GM12878 (cell line): ENCODE data around the gene GALNT17. TPM values are rescaled to one million over a fixed set of nuclear protein-coding genes. Genes with fewer than 3 reads are reported as not detected.

Experiments used
- ATAC-seq: fragments of 200-7000 bp; cut with Tn5 transposase; 3 replicates; pipeline ENCODE4 v1.9.1; 2020; ENCODE audit warnings: mild to moderate bottlenecking, moderate library complexity
- BruUV-seq: library from RNA; stranded (reverse); fragments of 400-500 nt; replicated peaks from 2 replicates; lab custom pipeline; 2021; lab: Mats Ljungman, UMichigan
- CTCF ChIA-PET: fragments of 300-600 bp; sonication (Branson Sonifier 250); formaldehyde crosslinking; extraction: SDS; loops from one replicate; lab custom pipeline; 2021; ENCODE audit warnings: inconsistent platforms; lab: Yijun Ruan, JAX
- POLR2A ChIA-PET: fragments of 350-600 bp; formaldehyde crosslinking; extraction: SDS; loops from one replicate; lab custom pipeline; 2021; ENCODE audit warnings: inconsistent platforms; lab: Charles Lee
- RAD21 ChIA-PET: fragments of 300-600 bp; sonication (Branson Sonifier 250); formaldehyde crosslinking; loops from one replicate; lab custom pipeline; 2023; ENCODE audit warnings: antibody characterized with exemption; ENCODE audit not compliant: unreplicated experiment; lab: Charles Lee
- SMC1A ChIA-PET: fragments of 300-600 bp; sonication (Branson Sonifier 250); formaldehyde crosslinking; loops from one replicate; lab custom pipeline; 2023; ENCODE audit not compliant: unreplicated experiment, uncharacterized antibody; lab: Charles Lee
- DNase-seq: peaks from one replicate; pipeline ENCODE4 v3.0.0-alpha.2; 2011; ENCODE audit warnings: low read depth, low spot score
- FAIRE-seq: peaks from 3 replicates; lab custom pipeline; 2011; peaks lifted over from hg19 to GRCh38; lab: Jason Lieb, UNC
- H2AFZ ChIP-seq: 2 replicates; pipeline ENCODE4 v1.6.0; 2011; ENCODE audit warnings: low read depth, low read length, control low read depth; ENCODE audit not compliant: control insufficient read depth
- H3K27ac ChIP-seq: 2 replicates; pipeline ENCODE4 v1.5.1; 2011; ENCODE audit warnings: control low read depth; ENCODE audit not compliant: control insufficient read depth, insufficient read depth
- H3K27me3 ChIP-seq, 2 experiments: replicated peaks in 1 of 2; 2 replicates each; pipeline versions ENCODE4 v1.6.0 to v1.6.1; 2011; ENCODE audit warnings: low read length in 1 of 2; ENCODE audit not compliant: control insufficient read depth in 2 of 2, insufficient read depth in 2 of 2
- H3K36me3 ChIP-seq, 2 experiments: 2 replicates each; pipeline ENCODE4 v1.5.1; 2011; ENCODE audit warnings: low read length in 1 of 2; ENCODE audit not compliant: control insufficient read depth in 2 of 2, insufficient read depth in 2 of 2
- H3K4me1 ChIP-seq: 2 replicates; pipeline ENCODE4 v1.6.1; 2011; ENCODE audit warnings: mild to moderate bottlenecking, low read length, moderate library complexity, mixed read lengths; ENCODE audit not compliant: control insufficient read depth, insufficient read depth
- H3K4me2 ChIP-seq: 2 replicates; pipeline ENCODE4 v1.6.0; 2011; ENCODE audit warnings: control low read depth; ENCODE audit not compliant: control insufficient read depth, insufficient read depth
- H3K4me3 ChIP-seq: fragments of 200-600 bp; sonication (generic); 2 replicates; pipeline ENCODE4 v1.5.1; 2016
- H3K79me2 ChIP-seq: 2 replicates; pipeline ENCODE4 v1.6.0; 2011; ENCODE audit warnings: low read length; ENCODE audit not compliant: control insufficient read depth, insufficient read depth
- H3K9ac ChIP-seq: 2 replicates; pipeline ENCODE4 v1.8.0; 2011; ENCODE audit warnings: low read length, control low read depth, mixed read lengths; ENCODE audit not compliant: control insufficient read depth, insufficient read depth
- H3K9me3 ChIP-seq: replicated peaks from 3 replicates; pipeline ENCODE4 v1.5.1; 2011; ENCODE audit warnings: mild to moderate bottlenecking, low read length; ENCODE audit not compliant: control insufficient read depth, insufficient read depth
- H4K20me1 ChIP-seq: 2 replicates; pipeline ENCODE4 v1.6.0; 2011; ENCODE audit not compliant: control insufficient read depth, insufficient read depth
- CREM ChIP-seq: IDR thresholded peaks from 2 replicates; pipeline ENCODE4 v1.6.1; 2014; ENCODE audit warnings: antibody characterized with exemption, low read depth
- EZH2 ChIP-seq: IDR thresholded peaks from 2 replicates; pipeline ENCODE4 v1.6.1; 2012; ENCODE audit warnings: low read depth, mild to moderate bottlenecking, control low read depth, inconsistent platforms, low read length, borderline replicate concordance; ENCODE audit not compliant: control insufficient read depth
- GATAD2B ChIP-seq: fragments of 450-650 bp; conservative IDR thresholded peaks from 2 replicates; pipeline ENCODE4 v1.6.1; 2017; ENCODE audit warnings: low read depth, mild to moderate bottlenecking, moderate library complexity
- HDGF ChIP-seq: fragments of 450-650 bp; IDR thresholded peaks from 2 replicates; pipeline ENCODE4 v1.6.1; 2016; ENCODE audit warnings: antibody characterized with exemption
- MTA2 ChIP-seq: fragments of 450-650 bp; IDR thresholded peaks from 2 replicates; pipeline ENCODE4 v1.6.1; 2016; ENCODE audit warnings: low read depth, mild to moderate bottlenecking, moderate library complexity
- MYB ChIP-seq: fragments of 150-350 bp; IDR thresholded peaks from 2 replicates; pipeline ENCODE4 v1.6.1; 2014; ENCODE audit warnings: mild to moderate bottlenecking, low read depth, low read length, borderline replicate concordance
- NFXL1 ChIP-seq: fragments of 450-650 bp; IDR thresholded peaks from 2 replicates; pipeline ENCODE4 v1.6.1; 2017; ENCODE audit warnings: antibody characterized with exemption, mild to moderate bottlenecking, borderline replicate concordance
- NFYB ChIP-seq: IDR thresholded peaks from 2 replicates; pipeline ENCODE4 v1.6.1; 2011; ENCODE audit warnings: low read depth, mild to moderate bottlenecking, low read length, improper control_type of control experiment, moderate library complexity; ENCODE audit not compliant: insufficient read depth
- STAT1 ChIP-seq: fragments of 450-650 bp; conservative IDR thresholded peaks from 2 replicates; pipeline ENCODE4 v1.6.1; 2014; ENCODE audit warnings: antibody characterized with exemption, mild to moderate bottlenecking
- TARDBP ChIP-seq: IDR thresholded peaks from 2 replicates; pipeline ENCODE4 v1.6.1; 2016; ENCODE audit warnings: borderline replicate concordance
- TBL1XR1 ChIP-seq: IDR thresholded peaks from 2 replicates; pipeline ENCODE4 v1.6.1; 2012; ENCODE audit warnings: low read depth, low read length, improper control_type of control experiment
- WGBS: methylation state at CpG from one replicate; pipeline ENCODE4 v1.1.6; 2016; ENCODE audit warnings: low lambda C conversion rate; ENCODE audit not compliant: insufficient replicate concordance, insufficient coverage; ENCODE audit errors: missing lambda C conversion rate; 5-methylcytosine and 5-hydroxymethylcytosine counted together
- in situ Hi-C: fragments of 300-500 bp; cut with MboI; formaldehyde crosslinking; loops from 9 replicates; pipeline ENCODE4 v1.14.3; 2018; ENCODE audit warnings: mixed read lengths
- intact Hi-C: fragments of 100-400 bp; cut with micrococcal nuclease; formaldehyde crosslinking; loops from one replicate; pipeline ENCODE4 v1.14.2; 2022; ENCODE audit not compliant: unreplicated experiment
- polyA plus RNA-seq, 11 experiments: library from polyadenylated mRNA; depleted of rRNA in 4 of 11; unstranded in 6 of 11; stranded (reverse) in 5 of 11; fragments of >200 nt; fragmentation: Nextera tagmentation in 4 of 11; fragmentation: Illumina TruSeq in 1 of 11; extraction: Ambion mirVana in 4 of 11; extraction: Trizol in 1 of 11; gene quantifications; 1 replicate in 1 of 11; 2 replicates in 10 of 11; pipeline versions ENCODE4 v1.2.1 to v1.2.3, GENCODE V29; 2011 to 2016; ENCODE audit warnings: inconsistent platforms in 2 of 11, missing spikeins in 2 of 11, low read depth in 1 of 11
- total RNA-seq, 4 experiments: library from RNA; depleted of rRNA in 3 of 4; stranded (reverse); fragments of >200 nt in 3 of 4; fragmentation: Illumina TruSeq in 1 of 4; extraction: Trizol in 1 of 4; gene quantifications; 2 replicates each; pipeline versions ENCODE4 v1.2.1 to v1.2.3, GENCODE V29; 2013 to 2021
- TF ChIP-seq, protein P1 (sequence below): fragments of 450-650 bp; IDR thresholded peaks from 2 replicates; pipeline ENCODE4 v1.6.1; 2017; ENCODE audit warnings: low read depth, mild to moderate bottlenecking, moderate library complexity
- TF ChIP-seq, protein P2 (sequence below): IDR thresholded peaks from 2 replicates; pipeline ENCODE4 v1.6.1; 2011; ENCODE audit warnings: borderline replicate concordance, low read depth, mild to moderate bottlenecking, moderate library complexity, mixed read lengths, low read length; ENCODE audit not compliant: insufficient read depth; ENCODE audit errors: extremely low read length

Gene GALNT17
- total and polyA plus RNA-seq, 10 of the 15 experiments (the other 5 are each of a cell fraction or from before 2014, with no cell fraction given) = 0.12 to 0.15 TPM; not detected in 8

DNA sequence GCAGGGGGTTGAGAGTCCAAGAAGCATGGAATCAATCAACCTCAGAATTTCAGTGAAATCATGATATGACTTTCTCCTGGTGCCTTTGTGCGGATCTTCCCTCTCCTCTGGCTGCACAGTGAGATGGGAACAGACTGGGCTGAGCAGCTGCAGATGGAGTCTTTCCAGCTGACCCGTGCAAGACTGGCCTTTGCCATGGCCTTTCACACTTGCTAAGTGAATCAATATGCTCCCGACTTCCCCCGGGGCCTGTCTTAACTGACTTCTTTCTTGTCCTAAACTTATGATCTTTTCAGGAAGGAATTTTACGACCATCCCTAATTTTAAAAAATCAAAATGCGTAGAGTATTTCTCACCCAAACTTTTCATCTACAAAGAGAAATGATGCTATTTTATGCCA, 469.9 kb downstream of the GALNT17 start (continued):
- TF ChIP-seq, protein P1, sequence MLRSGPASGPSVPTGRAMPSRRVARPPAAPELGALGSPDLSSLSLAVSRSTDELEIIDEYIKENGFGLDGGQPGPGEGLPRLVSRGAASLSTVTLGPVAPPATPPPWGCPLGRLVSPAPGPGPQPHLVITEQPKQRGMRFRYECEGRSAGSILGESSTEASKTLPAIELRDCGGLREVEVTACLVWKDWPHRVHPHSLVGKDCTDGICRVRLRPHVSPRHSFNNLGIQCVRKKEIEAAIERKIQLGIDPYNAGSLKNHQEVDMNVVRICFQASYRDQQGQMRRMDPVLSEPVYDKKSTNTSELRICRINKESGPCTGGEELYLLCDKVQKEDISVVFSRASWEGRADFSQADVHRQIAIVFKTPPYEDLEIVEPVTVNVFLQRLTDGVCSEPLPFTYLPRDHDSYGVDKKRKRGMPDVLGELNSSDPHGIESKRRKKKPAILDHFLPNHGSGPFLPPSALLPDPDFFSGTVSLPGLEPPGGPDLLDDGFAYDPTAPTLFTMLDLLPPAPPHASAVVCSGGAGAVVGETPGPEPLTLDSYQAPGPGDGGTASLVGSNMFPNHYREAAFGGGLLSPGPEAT = no peak
- TF ChIP-seq HDGF (no peak), MTA2 (no peak), TARDBP (no peak)

DNA sequence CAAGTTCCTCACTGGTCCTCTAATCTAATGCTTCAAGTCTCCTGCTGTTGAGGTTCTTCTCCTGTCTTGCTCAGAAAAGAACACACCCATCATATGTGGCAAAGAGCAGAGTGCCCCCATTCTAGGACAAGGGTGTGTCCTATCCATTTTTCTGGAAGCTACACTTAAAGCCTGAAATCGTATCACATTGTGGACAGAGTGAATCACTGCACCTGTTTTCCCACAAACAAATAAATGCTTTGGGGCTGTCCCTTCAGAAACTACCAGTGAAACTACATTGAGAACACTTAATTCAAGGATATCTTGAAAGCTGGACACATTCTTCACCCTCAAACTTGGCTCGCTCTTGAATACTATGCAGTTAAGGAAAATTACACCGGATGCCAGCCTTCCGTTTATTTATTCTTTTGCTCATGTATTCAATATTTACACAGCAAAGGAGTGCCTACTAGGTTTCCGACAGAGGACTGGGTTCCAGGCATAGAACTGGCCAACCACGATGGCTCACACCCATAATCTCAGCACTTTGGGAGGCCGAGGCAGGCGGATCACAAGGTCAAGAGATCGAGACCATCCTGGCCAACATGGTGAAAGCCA, 473.0 kb downstream of the GALNT17 start:
- Histone ChIP-seq H3K27ac (no peak overlapping the region), H2AFZ (no peak overlapping the region), H3K36me3 (no peaks in the 10 kb centered on the region), H3K4me2 (no peak overlapping the region), H3K79me2 (no peaks in the 10 kb centered on the region), H3K9ac (no peak overlapping the region), H3K9me3 (no peaks in the 10 kb centered on the region), H4K20me1 (no peaks in the 10 kb centered on the region), H3K4me3 (no peak overlapping the region), H3K27me3 (no peaks in the 10 kb centered on the region), H3K4me1 (no peaks in the 10 kb centered on the region)
- CTCF ChIA-PET = no interaction called here
- TF ChIP-seq TBL1XR1 (no peak), NFXL1 (no peak), EZH2 (no peak), NFYB (no peak), MTA2 (no peak), GATAD2B (no peak), STAT1 (no peak), CREM (no peak), MYB (no peak)
- TF ChIP-seq, protein P2, sequence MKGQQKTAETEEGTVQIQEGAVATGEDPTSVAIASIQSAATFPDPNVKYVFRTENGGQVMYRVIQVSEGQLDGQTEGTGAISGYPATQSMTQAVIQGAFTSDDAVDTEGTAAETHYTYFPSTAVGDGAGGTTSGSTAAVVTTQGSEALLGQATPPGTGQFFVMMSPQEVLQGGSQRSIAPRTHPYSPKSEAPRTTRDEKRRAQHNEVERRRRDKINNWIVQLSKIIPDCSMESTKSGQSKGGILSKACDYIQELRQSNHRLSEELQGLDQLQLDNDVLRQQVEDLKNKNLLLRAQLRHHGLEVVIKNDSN = no peak
- FAIRE-seq = no peak
- ATAC-seq = no peak
- no peak for DNase-seq
- SMC1A ChIA-PET = no interaction called here
- intact Hi-C loops (no loop called here), in situ Hi-C loops (no loop called here)
- WGBS = 61% methylated on average over 9 of the region's 9 CpGs
- POLR2A ChIA-PET = no interaction called here
- no TSS peak for BruUV-seq
- RAD21 ChIA-PET = no interaction called here
